LNCaP clone FGC (cell line): Measurements from ENCODE around the gene SERPINF2.
"Not testable (repeated sequence)": the region's sequence is repeated elsewhere in the genome, so short reads cannot be mapped to it uniquely, and the experiment has no call there.

Experiments used
- DNase-seq: peaks from one replicate; pipeline ENCODE4 v3.0.0-alpha.2; 2011; ENCODE audit warnings: low read depth
- H3K4me3 ChIP-seq: 2 replicates; pipeline ENCODE4 v1.5.1; 2011; ENCODE audit warnings: mild to moderate bottlenecking, low read depth, low read length, control low read depth
- TF ChIP-seq, protein P1 (sequence below): IDR thresholded peaks from 2 replicates; pipeline ENCODE4 v1.5.1; 2012; ENCODE audit warnings: mild to moderate bottlenecking; ENCODE audit not compliant: control insufficient read depth, insufficient read depth; ENCODE audit errors: extremely low read depth

Gene SERPINF2

DNA sequence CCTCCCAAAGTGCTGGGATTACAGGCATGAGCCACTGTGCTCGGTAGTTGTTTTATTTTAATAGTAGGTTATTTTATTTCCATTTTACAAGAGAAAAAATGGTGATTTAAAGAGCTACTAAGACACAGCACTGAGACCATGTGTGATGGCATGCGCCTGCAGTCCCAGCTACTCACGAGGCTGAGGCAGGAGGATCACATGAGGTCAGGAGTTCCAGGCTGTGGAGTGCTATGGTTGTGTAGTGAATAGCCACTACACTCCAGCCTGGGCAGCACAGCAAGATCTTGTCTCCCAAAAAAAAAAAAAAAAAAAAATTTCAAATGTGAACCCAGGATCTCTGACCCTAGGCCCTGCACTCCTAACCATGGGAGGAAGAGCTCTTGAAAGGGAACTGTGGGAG is 22.9 kb downstream of the SERPINF2 start:
- DNase-seq, result no peak
- TF ChIP-seq, protein P1, sequence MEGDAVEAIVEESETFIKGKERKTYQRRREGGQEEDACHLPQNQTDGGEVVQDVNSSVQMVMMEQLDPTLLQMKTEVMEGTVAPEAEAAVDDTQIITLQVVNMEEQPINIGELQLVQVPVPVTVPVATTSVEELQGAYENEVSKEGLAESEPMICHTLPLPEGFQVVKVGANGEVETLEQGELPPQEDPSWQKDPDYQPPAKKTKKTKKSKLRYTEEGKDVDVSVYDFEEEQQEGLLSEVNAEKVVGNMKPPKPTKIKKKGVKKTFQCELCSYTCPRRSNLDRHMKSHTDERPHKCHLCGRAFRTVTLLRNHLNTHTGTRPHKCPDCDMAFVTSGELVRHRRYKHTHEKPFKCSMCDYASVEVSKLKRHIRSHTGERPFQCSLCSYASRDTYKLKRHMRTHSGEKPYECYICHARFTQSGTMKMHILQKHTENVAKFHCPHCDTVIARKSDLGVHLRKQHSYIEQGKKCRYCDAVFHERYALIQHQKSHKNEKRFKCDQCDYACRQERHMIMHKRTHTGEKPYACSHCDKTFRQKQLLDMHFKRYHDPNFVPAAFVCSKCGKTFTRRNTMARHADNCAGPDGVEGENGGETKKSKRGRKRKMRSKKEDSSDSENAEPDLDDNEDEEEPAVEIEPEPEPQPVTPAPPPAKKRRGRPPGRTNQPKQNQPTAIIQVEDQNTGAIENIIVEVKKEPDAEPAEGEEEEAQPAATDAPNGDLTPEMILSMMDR, result no peak
- H3K4me3 ChIP-seq, result no peak overlapping the region

DNA sequence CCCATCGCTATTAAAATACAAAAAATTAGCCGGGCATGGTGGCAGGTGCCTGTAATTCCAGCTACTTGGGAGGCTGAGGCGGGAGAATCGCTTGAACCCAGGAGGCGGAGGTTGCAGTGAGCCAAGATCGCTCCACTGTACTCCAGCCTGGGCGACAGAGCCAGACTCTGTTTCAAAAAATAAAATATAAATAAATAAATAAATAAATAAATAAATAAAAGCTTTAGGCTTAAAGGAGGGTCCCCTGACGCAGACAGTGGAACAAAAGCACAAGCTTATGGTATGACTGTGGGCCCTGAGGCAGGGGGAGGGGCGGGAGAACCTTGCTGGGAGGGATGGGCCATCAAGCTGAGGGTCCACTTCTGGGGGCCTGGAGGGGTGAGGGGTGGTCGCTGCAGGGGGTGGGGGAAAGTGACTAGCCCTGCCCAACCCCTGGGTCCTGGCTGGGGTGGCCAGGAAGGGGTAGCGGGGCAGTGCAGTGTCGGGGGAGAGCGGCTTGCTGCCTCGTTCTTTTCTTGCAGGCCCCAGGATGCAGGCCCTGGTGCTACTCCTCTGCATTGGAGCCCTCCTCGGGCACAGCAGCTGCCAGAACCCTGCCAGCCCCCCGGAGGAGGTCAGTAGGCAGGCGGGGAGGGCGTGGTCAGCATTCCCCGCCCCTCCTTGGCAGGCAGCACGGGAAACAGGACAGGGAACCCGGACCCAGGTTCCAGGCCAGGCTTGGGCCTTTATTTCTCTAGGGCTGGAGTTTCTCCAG is 23.9 kb downstream of the SERPINF2 start:
- TF ChIP-seq, protein P1, result no peak
- DNase-seq, result no peak
- H3K4me3 ChIP-seq, result no peak overlapping the region

DNA sequence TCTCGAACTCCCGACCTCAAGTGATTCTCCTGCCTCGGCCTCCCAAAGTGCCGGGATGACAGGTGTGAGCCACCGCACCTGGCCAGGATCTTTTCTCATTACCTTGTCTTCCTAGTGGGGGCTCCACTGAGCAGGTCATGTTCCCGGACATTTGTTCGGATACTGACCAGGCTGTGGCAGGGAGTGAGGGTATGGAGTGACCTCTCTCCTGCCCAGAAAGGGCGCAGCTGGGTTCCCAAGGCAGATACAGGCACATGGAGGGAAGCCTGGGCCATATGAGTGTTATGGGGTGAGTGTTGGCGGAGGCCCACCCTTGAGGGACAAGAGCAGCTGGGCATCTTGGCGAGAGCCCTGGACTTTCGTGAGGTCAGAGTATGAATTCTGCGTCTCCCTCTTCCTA is 24.7 kb downstream of the SERPINF2 start:
- TF ChIP-seq, protein P1, result no peak

DNA sequence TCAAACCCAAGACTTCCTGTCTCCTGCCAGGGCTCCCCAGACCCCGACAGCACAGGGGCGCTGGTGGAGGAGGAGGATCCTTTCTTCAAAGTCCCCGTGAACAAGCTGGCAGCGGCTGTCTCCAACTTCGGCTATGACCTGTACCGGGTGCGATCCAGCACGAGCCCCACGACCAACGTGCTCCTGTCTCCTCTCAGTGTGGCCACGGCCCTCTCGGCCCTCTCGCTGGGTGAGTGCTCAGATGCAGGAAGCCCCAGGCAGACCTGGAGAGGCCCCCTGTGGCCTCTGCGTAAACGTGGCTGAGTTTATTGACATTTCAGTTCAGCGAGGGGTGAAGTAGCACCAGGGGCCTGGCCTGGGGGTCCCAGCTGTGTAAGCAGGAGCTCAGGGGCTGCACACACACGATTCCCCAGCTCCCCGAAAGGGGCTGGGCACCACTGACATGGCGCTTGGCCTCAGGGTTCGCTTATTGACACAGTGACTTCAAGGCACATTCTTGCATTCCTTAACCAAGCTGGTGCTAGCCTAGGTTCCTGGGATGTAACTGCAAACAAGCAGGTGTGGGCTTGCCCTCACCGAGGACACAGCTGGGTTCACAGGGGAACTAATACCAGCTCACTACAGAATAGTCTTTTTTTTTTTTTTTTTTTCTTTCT is 27.3 kb downstream of the SERPINF2 start:
- no peak overlapping the region for H3K4me3 ChIP-seq
- DNase-seq, result no peak
- TF ChIP-seq, protein P1, result no peak

More for the DNA sequence above, 24.7 kb downstream of the SERPINF2 start:
- H3K4me3 ChIP-seq, result no peak overlapping the region
- DNase-seq, result no peak

DNA sequence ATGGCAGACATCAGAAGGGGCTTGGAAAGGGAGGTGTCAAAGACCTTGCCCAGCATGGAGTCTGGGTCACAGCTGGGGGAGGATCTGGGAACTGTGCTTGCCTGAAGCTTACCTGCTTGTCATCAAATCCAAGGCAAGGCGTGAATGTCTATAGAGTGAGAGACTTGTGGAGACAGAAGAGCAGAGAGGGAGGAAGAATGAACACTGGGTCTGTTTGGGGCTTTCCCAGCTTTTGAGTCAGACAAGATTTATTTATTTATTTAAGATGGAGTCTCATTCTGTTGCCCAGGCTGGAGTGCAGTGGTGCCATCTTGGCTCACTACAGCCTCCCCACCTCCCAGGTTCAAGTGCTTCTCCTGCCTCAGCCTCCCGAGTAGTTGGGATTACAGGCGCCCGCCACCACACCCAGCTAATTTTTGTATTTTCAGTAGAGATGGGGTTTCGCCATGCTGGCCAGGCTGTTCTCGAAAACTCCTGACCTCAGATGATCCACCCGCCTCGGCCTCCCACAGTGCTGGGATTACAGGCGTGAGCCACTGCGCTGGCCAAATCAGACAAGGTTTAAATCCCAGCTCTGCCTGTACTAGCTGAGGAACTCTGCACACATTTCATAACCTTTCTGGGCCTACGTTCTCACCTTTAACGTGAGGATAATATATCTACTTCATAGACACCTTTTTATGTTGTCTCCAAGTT is 30.5 kb downstream of the SERPINF2 start:
- H3K4me3 ChIP-seq, DNase-seq: not testable (repeated sequence)

DNA sequence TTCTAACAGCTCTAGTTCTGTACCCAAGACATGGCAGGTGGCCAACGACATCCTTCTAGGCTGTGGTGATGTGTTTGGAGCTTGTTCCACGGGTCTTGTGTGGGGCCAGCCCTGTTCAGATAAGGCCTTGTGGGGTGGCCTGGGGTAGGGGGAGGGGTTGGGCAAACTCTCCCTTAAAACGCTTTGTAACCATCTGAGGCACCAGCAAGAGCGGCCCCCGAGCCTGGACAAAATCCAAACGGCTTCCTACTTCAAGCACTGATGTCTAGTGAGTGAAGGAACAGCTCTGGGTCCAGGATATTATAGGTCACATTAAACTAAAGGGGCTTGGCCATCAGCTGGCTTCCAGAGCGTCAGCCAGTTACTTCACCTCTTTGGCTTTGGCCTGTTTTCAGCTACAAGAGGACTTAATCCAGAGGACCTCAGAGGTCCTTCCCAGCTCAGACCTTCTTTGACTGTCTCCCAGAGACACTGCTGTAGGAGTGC is 31.1 kb downstream of the SERPINF2 start:
- TF ChIP-seq, protein P1, result no peak
- no peak for DNase-seq
- H3K4me3 ChIP-seq, result no peak overlapping the region
